Hepatocyte (in vitro differentiated cells): ENCODE results near the gene ZMIZ1. TPM values are rescaled to one million over a fixed set of nuclear protein-coding genes. Genes with fewer than 3 reads are reported as not detected.
A peak's percentile ranks its signal among the peaks of the same experiment; 100 is the strongest.

Experiments used
- DNase-seq: peaks from one replicate; pipeline ENCODE4 v3.0.0-alpha.2; 2016; ENCODE audit warnings: low spot score
- H2AFZ ChIP-seq: fragments of 200-600 bp; sonication (generic); 2 replicates; pipeline ENCODE4 v1.6.0; 2016; ENCODE audit warnings: antibody characterized with exemption, mild to moderate bottlenecking
- H3K27ac ChIP-seq: fragments of 200-600 bp; sonication (generic); 2 replicates; pipeline ENCODE4 v1.5.1; 2016; ENCODE audit warnings: mild to moderate bottlenecking
- H3K27me3 ChIP-seq: fragments of 200-600 bp; sonication (generic); 2 replicates; pipeline ENCODE4 v1.6.1; 2016
- H3K36me3 ChIP-seq: fragments of 200-600 bp; sonication (generic); replicated peaks from 2 replicates; pipeline ENCODE4 v1.5.1; 2016; ENCODE audit warnings: low read depth; ENCODE audit not compliant: insufficient read depth
- H3K4me1 ChIP-seq: fragments of 200-600 bp; sonication (generic); 2 replicates; pipeline ENCODE4 v1.5.1; 2016; ENCODE audit warnings: mild to moderate bottlenecking, moderate library complexity; ENCODE audit not compliant: insufficient read depth
- H3K4me2 ChIP-seq: fragments of 200-600 bp; sonication (generic); 2 replicates; pipeline ENCODE4 v1.6.0; 2016
- H3K4me3 ChIP-seq: fragments of 200-600 bp; sonication (generic); 2 replicates; pipeline ENCODE4 v1.5.1; 2016; ENCODE audit warnings: mild to moderate bottlenecking
- H3K79me2 ChIP-seq: fragments of 200-600 bp; sonication (generic); 2 replicates; pipeline ENCODE4 v1.6.0; 2017; ENCODE audit warnings: mild to moderate bottlenecking
- H3K9me2 ChIP-seq: fragments of 200-600 bp; sonication (generic); replicated peaks from 2 replicates; pipeline ENCODE4 v1.6.0; 2017; ENCODE audit warnings: mild to moderate bottlenecking; ENCODE audit not compliant: insufficient read depth
- H3K9me3 ChIP-seq: fragments of 200-600 bp; sonication (generic); 2 replicates; pipeline ENCODE4 v1.5.1; 2016; ENCODE audit warnings: low read depth, mild to moderate bottlenecking
- H4K20me1 ChIP-seq: fragments of 200-600 bp; sonication (generic); 2 replicates; pipeline ENCODE4 v1.6.0; 2016; ENCODE audit warnings: mild to moderate bottlenecking; ENCODE audit not compliant: insufficient read depth, poor library complexity, severe bottlenecking
- CTCF ChIP-seq: fragments of 200-600 bp; sonication (generic); IDR thresholded peaks from 2 replicates; pipeline ENCODE4 v1.5.1; 2016; ENCODE audit warnings: antibody characterized with exemption, mild to moderate bottlenecking; ENCODE audit not compliant: poor library complexity
- EZH2 ChIP-seq: fragments of 200-600 bp; sonication (generic); IDR thresholded peaks from 2 replicates; pipeline ENCODE4 v1.6.1; 2016; ENCODE audit warnings: antibody characterized with exemption, mild to moderate bottlenecking, borderline replicate concordance
- EZH2phosphoT487 ChIP-seq: fragments of 200-600 bp; sonication (generic); IDR thresholded peaks from one replicate; pipeline ENCODE4 v1.6.1; 2018; ENCODE audit warnings: antibody characterized with exemption, mild to moderate bottlenecking, low read depth, moderate library complexity; ENCODE audit not compliant: unreplicated experiment, severe bottlenecking
- WGBS: methylation state at CpG from one replicate; pipeline ENCODE4 v1.1.6; 2016; ENCODE audit warnings: low lambda C conversion rate; ENCODE audit errors: missing lambda C conversion rate; 5-methylcytosine and 5-hydroxymethylcytosine counted together
- polyA plus RNA-seq: library from polyadenylated mRNA; unstranded; fragments of >200 nt; fragmentation: Nextera tagmentation; extraction: Ambion mirVana; gene quantifications from 2 replicates; pipeline ENCODE4 v1.2.1, GENCODE V29; 2016
- total RNA-seq: library from RNA; depleted of rRNA; stranded (reverse); fragments of >200 nt; gene quantifications from 2 replicates; pipeline ENCODE4 v1.2.3, GENCODE V29; 2014

ZMIZ1 gene
- total and polyA plus RNA-seq, 2 experiments from 2014 or later: 30.9 to 32.4 TPM

- no peak for DNase-seq
- WGBS: 74% methylated on average over 13 of the region's 13 CpGs
- peaks cover 79% of the 10 kb centered on the region for H4K20me1 ChIP-seq
- peaks cover 92% of the 10 kb centered on the region for H3K79me2 ChIP-seq
- no peaks in the 10 kb centered on the region for H3K9me3 ChIP-seq
- H3K36me3 ChIP-seq: no peaks in the 10 kb centered on the region
- no peaks in the 10 kb centered on the region for H3K27me3 ChIP-seq
- no peaks in the 10 kb centered on the region for H3K9me2 ChIP-seq
- H3K4me2 ChIP-seq: no peak overlapping the region
- H2AFZ ChIP-seq: no peak overlapping the region
- no peak overlapping the region for H3K27ac ChIP-seq
- no peak overlapping the region for H3K4me3 ChIP-seq
- TF ChIP-seq EZH2phosphoT487 (no peak), EZH2 (no peak), CTCF (no peak)
- peaks cover 62% of the 10 kb centered on the region for H3K4me1 ChIP-seq
Observed at GRCh38 chr10:79131836-79132631, 63.3 kb downstream of the ZMIZ1 start.

- H3K9me3 ChIP-seq: no peaks in the 10 kb centered on the region
- TF ChIP-seq EZH2phosphoT487 (no peak), EZH2 (no peak), CTCF (no peak)
- no peaks in the 10 kb centered on the region for H3K27me3 ChIP-seq
- WGBS: 51% methylated on average over 7 of the region's 7 CpGs
- H3K27ac ChIP-seq: peak overlapping the region; percentile 40
- H3K79me2 ChIP-seq: peaks cover 100% of the 10 kb centered on the region
- H3K9me2 ChIP-seq: no peaks in the 10 kb centered on the region
- DNase-seq: no peak
- H4K20me1 ChIP-seq: peaks cover 84% of the 10 kb centered on the region
- H3K36me3 ChIP-seq: no peaks in the 10 kb centered on the region
- no peak overlapping the region for H3K4me3 ChIP-seq
- peaks cover 62% of the 10 kb centered on the region for H3K4me1 ChIP-seq
- no peak overlapping the region for H3K4me2 ChIP-seq
- no peak overlapping the region for H2AFZ ChIP-seq
Observed at GRCh38 chr10:79132681-79133381, 64.1 kb downstream of the ZMIZ1 start.

GRCh38 chr10:79133416-79133815 is 64.7 kb downstream of the ZMIZ1 start:
- no peaks in the 10 kb centered on the region for H3K9me2 ChIP-seq
- peak overlapping the region; percentile 40 for H3K27ac ChIP-seq
- H3K9me3 ChIP-seq: no peaks in the 10 kb centered on the region
- no peaks in the 10 kb centered on the region for H3K27me3 ChIP-seq
- no peak for DNase-seq
- WGBS: 45% methylated on average over 2 of the region's 2 CpGs
- TF ChIP-seq CTCF (no peak), EZH2phosphoT487 (no peak), EZH2 (no peak)
- no peak overlapping the region for H2AFZ ChIP-seq
- peaks cover 100% of the 10 kb centered on the region for H3K79me2 ChIP-seq
- H3K36me3 ChIP-seq: no peaks in the 10 kb centered on the region
- H4K20me1 ChIP-seq: peaks cover 84% of the 10 kb centered on the region
- peaks cover 65% of the 10 kb centered on the region for H3K4me1 ChIP-seq
- no peak overlapping the region for H3K4me3 ChIP-seq
- H3K4me2 ChIP-seq: no peak overlapping the region
